Immature natural killer cell (primary cell): Measurements from ENCODE around the gene DERL2. TPM values are rescaled to one million over a fixed set of nuclear protein-coding genes. Genes with fewer than 3 reads are reported as not detected.

Experiments
- DNase-seq, 3 donors: peaks; one replicate each; pipeline ENCODE4 v3.0.0; 2022; ENCODE audit warnings: mixed read lengths in 1 of 3
- H3K27ac Mint-ChIP-seq, 6 donors: one replicate each; pipeline ENCODE4 v1.8.0; 2020; ENCODE audit warnings: mixed read lengths in 6 of 6, mild to moderate bottlenecking in 5 of 6, inconsistent platforms in 4 of 6, moderate library complexity in 3 of 6
- H3K27me3 Mint-ChIP-seq, 3 donors: one replicate each; pipeline ENCODE4 v1.8.0; 2020 to 2021; ENCODE audit warnings: low read depth in 3 of 3, mild to moderate bottlenecking in 3 of 3, mixed read lengths in 3 of 3, moderate library complexity in 3 of 3, inconsistent platforms in 1 of 3
- H3K36me3 Mint-ChIP-seq, 3 donors: one replicate each; pipeline ENCODE4 v1.8.0; 2020; ENCODE audit warnings: mixed read lengths in 3 of 3, inconsistent platforms in 2 of 3, mild to moderate bottlenecking in 2 of 3
- H3K4me1 Mint-ChIP-seq, 2 donors: one replicate each; pipeline ENCODE4 v1.8.0; 2020; ENCODE audit warnings: inconsistent platforms in 2 of 2, mild to moderate bottlenecking in 2 of 2, mixed read lengths in 2 of 2, moderate library complexity in 1 of 2
- H3K4me3 Mint-ChIP-seq, 5 donors: one replicate each; pipeline ENCODE4 v1.8.0; 2020; ENCODE audit warnings: mild to moderate bottlenecking in 5 of 5, mixed read lengths in 5 of 5, inconsistent platforms in 3 of 5, moderate library complexity in 3 of 5
- H3K9me3 Mint-ChIP-seq, 6 donors: one replicate each; pipeline ENCODE4 v1.8.0; 2020; ENCODE audit warnings: mild to moderate bottlenecking in 6 of 6, mixed read lengths in 6 of 6, inconsistent platforms in 4 of 6, moderate library complexity in 3 of 6
- polyA plus RNA-seq, 3 donors: library from polyadenylated mRNA; unstranded; fragments of 300-500 nt; fragmentation: Illumina TruSeq; gene quantifications; one replicate each; pipeline ENCODE4 v1.2.3, GENCODE V29; 2021

Gene DERL2
- polyA plus RNA-seq, 3 donors from 2014 or later, result 101 to 111 (median 108) TPM

- no peak overlapping the region for H3K4me3 Mint-ChIP-seq
- H3K27me3 Mint-ChIP-seq, result peaks cover 2 to 4% (median 3%) of the 10 kb centered on the region in 3 donors
- no peak for DNase-seq
- peaks cover 21 to 31% of the 10 kb centered on the region in 2 donors for H3K4me1 Mint-ChIP-seq
- H3K36me3 Mint-ChIP-seq, result peaks cover 9 to 39% (median 27%) of the 10 kb centered on the region in 3 donors
- no peaks in the 10 kb centered on the region for H3K9me3 Mint-ChIP-seq
- no peak overlapping the region for H3K27ac Mint-ChIP-seq
These were observed 61.1 kb downstream of the DERL2 start for GRCh38 chr17:5424909-5425308.

GRCh38 chr17:5422505-5422904, 63.5 kb downstream of the DERL2 start:
- peaks cover 32 to 41% of the 10 kb centered on the region in 2 donors for H3K4me1 Mint-ChIP-seq
- no peak overlapping the region for H3K4me3 Mint-ChIP-seq
- no peaks in the 10 kb centered on the region for H3K9me3 Mint-ChIP-seq
- H3K36me3 Mint-ChIP-seq, result peaks cover 9 to 22% (median 17%) of the 10 kb centered on the region in 3 donors
- DNase-seq, result no peak
- peak overlapping the region in 1 of 6 donors; percentile 14 for H3K27ac Mint-ChIP-seq
- H3K27me3 Mint-ChIP-seq, result peaks cover 9 to 16% (median 14%) of the 10 kb centered on the region in 3 donors

Other genes starting within 250 kb of the DERL2 start
- gene RABEP1, start 203.9 kb downstream of the DERL2 start, polyA plus RNA-seq, result 10 to 100 TPM; 21.7 to 43.8 (median 27.8) TPM
- gene NUP88, start 66.5 kb downstream of the DERL2 start, polyA plus RNA-seq, result 10 to 100 TPM; 73.7 to 93.1 (median 77.7) TPM
- 10 to 100 TPM; 21.4 to 32.7 (median 22.5) TPM for gene RPAIN, start 66.0 kb downstream of the DERL2 start, polyA plus RNA-seq
- gene C1QBP, start 47.0 kb downstream of the DERL2 start, polyA plus RNA-seq, result 100 to 1,000 TPM; 187 to 305 (median 226) TPM
- 1 to 10 TPM in 1 of 3 donors, under 1 TPM in 2; 0.15 to 1.4 (median 0.81) TPM for gene DHX33, start 17.2 kb downstream of the DERL2 start, polyA plus RNA-seq
- gene MIS12, start 388 bp upstream of the DERL2 start, polyA plus RNA-seq, result 10 to 100 TPM; 20.8 to 32.6 (median 24.1) TPM
- 10 to 100 TPM in 2 of 3 donors, 1 to 10 TPM in 1; 7.9 to 31.7 (median 10.5) TPM for gene NLRP1, start 98.3 kb upstream of the DERL2 start, polyA plus RNA-seq